Measurements from ENCODE around the gene UGT1A9. TPM values are rescaled to one million over a fixed set of nuclear protein-coding genes. Genes with fewer than 3 reads are reported as not detected.

Gene UGT1A9
- total RNA-seq, 1 experiment from 2014 or later = not detected

- in situ Hi-C loops (cut with HindIII; ENCODE audit: low pct_unique_long_range_greater_than_20kb, low sequenced_read_pairs) = no loop called here
- no peak for DNase-seq (ENCODE audit: low read depth, low spot score)
These were observed 2.6 kb downstream of the UGT1A9 start for GRCh38 chr2:233674314-233674713.

GRCh38 chr2:233674995-233675394 lies 3.3 kb downstream of the UGT1A9 start:
- in situ Hi-C loops (cut with HindIII; ENCODE audit: low pct_unique_long_range_greater_than_20kb, low sequenced_read_pairs) = no loop called here
- DNase-seq (ENCODE audit: low read depth, low spot score) = no peak

- in situ Hi-C loops (cut with HindIII; ENCODE audit: low pct_unique_long_range_greater_than_20kb, low sequenced_read_pairs) = no loop called here
- no peak for DNase-seq (ENCODE audit: low read depth, low spot score)
These were observed 4.3 kb downstream of the UGT1A9 start for GRCh38 chr2:233676046-233676445.

- in situ Hi-C loops (cut with HindIII; ENCODE audit: low pct_unique_long_range_greater_than_20kb, low sequenced_read_pairs) = no loop called here
- DNase-seq (ENCODE audit: low read depth, low spot score) = no peak
These were observed 7.5 kb downstream of the UGT1A9 start for GRCh38 chr2:233679196-233679595.

- DNase-seq (ENCODE audit: low read depth, low spot score) = no peak
- in situ Hi-C loops (cut with HindIII; ENCODE audit: low pct_unique_long_range_greater_than_20kb, low sequenced_read_pairs) = no loop called here
These were observed 8.8 kb downstream of the UGT1A9 start for GRCh38 chr2:233680361-233681045.

- no peak for DNase-seq (ENCODE audit: low read depth, low spot score)
- in situ Hi-C loops (cut with HindIII; ENCODE audit: low pct_unique_long_range_greater_than_20kb, low sequenced_read_pairs) = no loop called here
These were observed 9.9 kb downstream of the UGT1A9 start, which contains the start of gene UGT1A7 for GRCh38 chr2:233681521-233682099. TSS of gene UGT1A7 (plus strand) at chr2:233681901. CDS start at chr2:233681938, 37 bp downstream.

- in situ Hi-C loops (cut with HindIII; ENCODE audit: low pct_unique_long_range_greater_than_20kb, low sequenced_read_pairs) = no loop called here
These were observed 12.9 kb downstream of the UGT1A9 start for GRCh38 chr2:233684640-233685039.

GRCh38 chr2:233686928-233687327 lies 15.2 kb downstream of the UGT1A9 start:
- in situ Hi-C loops (cut with HindIII; ENCODE audit: low pct_unique_long_range_greater_than_20kb, low sequenced_read_pairs) = no loop called here
- DNase-seq (ENCODE audit: low read depth, low spot score) = no peak

More at GRCh38 chr2:233684640-233685039, 12.9 kb downstream of the UGT1A9 start:
- DNase-seq (ENCODE audit: low read depth, low spot score) = no peak

GRCh38 chr2:233688341-233688740 lies 16.6 kb downstream of the UGT1A9 start:
- in situ Hi-C loops (cut with HindIII; ENCODE audit: low pct_unique_long_range_greater_than_20kb, low sequenced_read_pairs) = no loop called here
- no peak for DNase-seq (ENCODE audit: low read depth, low spot score)

- in situ Hi-C loops (cut with HindIII; ENCODE audit: low pct_unique_long_range_greater_than_20kb, low sequenced_read_pairs) = no loop called here
- DNase-seq (ENCODE audit: low read depth, low spot score) = no peak
These were observed 17.3 kb downstream of the UGT1A9 start for GRCh38 chr2:233689031-233689430.

GRCh38 chr2:233689501-233689900 lies 17.8 kb downstream of the UGT1A9 start:
- in situ Hi-C loops (cut with HindIII; ENCODE audit: low pct_unique_long_range_greater_than_20kb, low sequenced_read_pairs) = no loop called here
- no peak for DNase-seq (ENCODE audit: low read depth, low spot score)

- in situ Hi-C loops (cut with HindIII; ENCODE audit: low pct_unique_long_range_greater_than_20kb, low sequenced_read_pairs) = no loop called here
- DNase-seq (ENCODE audit: low read depth, low spot score) = no peak
These were observed 18.7 kb downstream of the UGT1A9 start for GRCh38 chr2:233690444-233690843.

- in situ Hi-C loops (cut with HindIII; ENCODE audit: low pct_unique_long_range_greater_than_20kb, low sequenced_read_pairs) = no loop called here
- DNase-seq (ENCODE audit: low read depth, low spot score) = no peak
These were observed 20.0 kb downstream of the UGT1A9 start for GRCh38 chr2:233691443-233692433.

GRCh38 chr2:233692648-233693047 lies 20.9 kb downstream of the UGT1A9 start, which contains the start of gene UGT1A6:
TSS of gene UGT1A6 (plus strand) at chr2:233692890. CDS start at chr2:233693005, 115 bp downstream.
- no peak for DNase-seq (ENCODE audit: low read depth, low spot score)
- in situ Hi-C loops (cut with HindIII; ENCODE audit: low pct_unique_long_range_greater_than_20kb, low sequenced_read_pairs) = no loop called here

GRCh38 chr2:233693963-233694362 lies 22.3 kb downstream of the UGT1A9 start:
- no peak for DNase-seq (ENCODE audit: low read depth, low spot score)
- in situ Hi-C loops (cut with HindIII; ENCODE audit: low pct_unique_long_range_greater_than_20kb, low sequenced_read_pairs) = no loop called here

- no peak for DNase-seq (ENCODE audit: low read depth, low spot score)
- in situ Hi-C loops (cut with HindIII; ENCODE audit: low pct_unique_long_range_greater_than_20kb, low sequenced_read_pairs) = no loop called here
These were observed 27.0 kb downstream of the UGT1A9 start for GRCh38 chr2:233698740-233699139.

- in situ Hi-C loops (cut with HindIII; ENCODE audit: low pct_unique_long_range_greater_than_20kb, low sequenced_read_pairs) = no loop called here
- DNase-seq (ENCODE audit: low read depth, low spot score) = no peak
These were observed 27.8 kb downstream of the UGT1A9 start for GRCh38 chr2:233699424-233700027.
